ENCODE measurements around the gene COL23A1.

Gene COL23A1

GRCh38 chr5:178590141-178590923, at the start of gene COL23A1:
Gene COL23A1, minus strand, starts transcription at chr5:178590393.
- H3K4me3 ChIP-seq (ENCODE audit: low read length) = peak within 1 kb of the TSS; percentile 69
- H3K4me1 ChIP-seq (ENCODE audit: control insufficient read depth, low read depth, low read length) = peaks cover 15% of the 10 kb centered on the region
- H3K36me3 ChIP-seq (ENCODE audit: control insufficient read depth, low read depth, low read length) = no peaks in the 10 kb centered on the region
- peaks cover 6% of the 10 kb centered on the region for H3K9me3 ChIP-seq (ENCODE audit: control insufficient read depth, low read depth, low read length)
- peaks cover 37% of the 10 kb centered on the region for H3K27me3 ChIP-seq (ENCODE audit: control insufficient read depth, insufficient read depth, low read length)
- peak within 1 kb of the TSS; percentile 38 for H3K9ac ChIP-seq (ENCODE audit: low read length)
- no peak within 1 kb of the TSS for H3K27ac ChIP-seq (ENCODE audit: low read length)

GRCh38 chr5:178637356-178638074, 47.3 kb upstream of the COL23A1 start:
- Histone ChIP-seq H3K4me3 (ENCODE audit: low read length) (no peak overlapping the region), H3K9me3 (ENCODE audit: control insufficient read depth, low read depth, low read length) (no peaks in the 10 kb centered on the region), H3K27me3 (ENCODE audit: control insufficient read depth, insufficient read depth, low read length) (no peaks in the 10 kb centered on the region), H3K9ac (ENCODE audit: low read length) (no peak overlapping the region), H3K36me3 (ENCODE audit: control insufficient read depth, low read depth, low read length) (no peaks in the 10 kb centered on the region), H3K4me1 (ENCODE audit: control insufficient read depth, low read depth, low read length) (no peaks in the 10 kb centered on the region), H3K27ac (ENCODE audit: low read length) (no peak overlapping the region)

GRCh38 chr5:178632285-178632684, 42.1 kb upstream of the COL23A1 start:
- H3K36me3 ChIP-seq (ENCODE audit: control insufficient read depth, low read depth, low read length) = no peaks in the 10 kb centered on the region
- H3K4me1 ChIP-seq (ENCODE audit: control insufficient read depth, low read depth, low read length) = peaks cover 9% of the 10 kb centered on the region
- no peak overlapping the region for H3K27ac ChIP-seq (ENCODE audit: low read length)
- H3K9ac ChIP-seq (ENCODE audit: low read length) = no peak overlapping the region
- H3K9me3 ChIP-seq (ENCODE audit: control insufficient read depth, low read depth, low read length) = no peaks in the 10 kb centered on the region
- H3K27me3 ChIP-seq (ENCODE audit: control insufficient read depth, insufficient read depth, low read length) = peaks cover 15% of the 10 kb centered on the region
- no peak overlapping the region for H3K4me3 ChIP-seq (ENCODE audit: low read length)

- Histone ChIP-seq H3K36me3 (ENCODE audit: control insufficient read depth, low read depth, low read length) (no peaks in the 10 kb centered on the region), H3K9ac (ENCODE audit: low read length) (no peak overlapping the region), H3K4me3 (ENCODE audit: low read length) (no peak overlapping the region), H3K4me1 (ENCODE audit: control insufficient read depth, low read depth, low read length) (peaks cover 9% of the 10 kb centered on the region), H3K27ac (ENCODE audit: low read length) (no peak overlapping the region), H3K9me3 (ENCODE audit: control insufficient read depth, low read depth, low read length) (no peaks in the 10 kb centered on the region), H3K27me3 (ENCODE audit: control insufficient read depth, insufficient read depth, low read length) (peaks cover 15% of the 10 kb centered on the region)
Observed at GRCh38 chr5:178630951-178631350, 40.8 kb upstream of the COL23A1 start.

- Histone ChIP-seq H3K4me3 (ENCODE audit: low read length) (no peak overlapping the region), H3K9ac (ENCODE audit: low read length) (no peak overlapping the region), H3K27ac (ENCODE audit: low read length) (no peak overlapping the region), H3K9me3 (ENCODE audit: control insufficient read depth, low read depth, low read length) (no peaks in the 10 kb centered on the region), H3K4me1 (ENCODE audit: control insufficient read depth, low read depth, low read length) (peaks cover 9% of the 10 kb centered on the region), H3K36me3 (ENCODE audit: control insufficient read depth, low read depth, low read length) (no peaks in the 10 kb centered on the region), H3K27me3 (ENCODE audit: control insufficient read depth, insufficient read depth, low read length) (peaks cover 15% of the 10 kb centered on the region)
Observed at GRCh38 chr5:178630475-178630930, 40.3 kb upstream of the COL23A1 start.

- Histone ChIP-seq H3K27ac (ENCODE audit: low read length) (no peak overlapping the region), H3K4me1 (ENCODE audit: control insufficient read depth, low read depth, low read length) (peaks cover 23% of the 10 kb centered on the region), H3K27me3 (ENCODE audit: control insufficient read depth, insufficient read depth, low read length) (peaks cover 15% of the 10 kb centered on the region), H3K36me3 (ENCODE audit: control insufficient read depth, low read depth, low read length) (peaks cover 10% of the 10 kb centered on the region), H3K9me3 (ENCODE audit: control insufficient read depth, low read depth, low read length) (no peaks in the 10 kb centered on the region), H3K4me3 (ENCODE audit: low read length) (peak overlapping the region; percentile 63), H3K9ac (ENCODE audit: low read length) (peak overlapping the region; percentile 14)
Observed at GRCh38 chr5:178627259-178627598, 37.0 kb upstream of the COL23A1 start.

- H3K27me3 ChIP-seq (ENCODE audit: control insufficient read depth, insufficient read depth, low read length) = peaks cover 15% of the 10 kb centered on the region
- H3K4me1 ChIP-seq (ENCODE audit: control insufficient read depth, low read depth, low read length) = peaks cover 23% of the 10 kb centered on the region
- peak within 1 kb of the TSS; percentile 91 for H3K4me3 ChIP-seq (ENCODE audit: low read length)
- peak within 1 kb of the TSS; percentile 96 for H3K9ac ChIP-seq (ENCODE audit: low read length)
- no peaks in the 10 kb centered on the region for H3K9me3 ChIP-seq (ENCODE audit: control insufficient read depth, low read depth, low read length)
- peak within 1 kb of the TSS; percentile 63 for H3K27ac ChIP-seq (ENCODE audit: low read length)
- peaks cover 13% of the 10 kb centered on the region for H3K36me3 ChIP-seq (ENCODE audit: control insufficient read depth, low read depth, low read length)
Observed at GRCh38 chr5:178626484-178627258, 36.5 kb upstream of the COL23A1 start, which contains the start of gene CLK4. Gene CLK4, minus strand, starts transcription at chr5:178627050. Its CDS starts 3,634 bp downstream, at chr5:178623416.

GRCh38 chr5:178625679-178626483, 35.7 kb upstream of the COL23A1 start:
- Histone ChIP-seq H3K27me3 (ENCODE audit: control insufficient read depth, insufficient read depth, low read length) (peaks cover 15% of the 10 kb centered on the region), H3K4me3 (ENCODE audit: low read length) (peak overlapping the region; percentile 91), H3K27ac (ENCODE audit: low read length) (peak overlapping the region; percentile 61), H3K36me3 (ENCODE audit: control insufficient read depth, low read depth, low read length) (peaks cover 20% of the 10 kb centered on the region), H3K9ac (ENCODE audit: low read length) (peak overlapping the region; percentile 96), H3K9me3 (ENCODE audit: control insufficient read depth, low read depth, low read length) (no peaks in the 10 kb centered on the region), H3K4me1 (ENCODE audit: control insufficient read depth, low read depth, low read length) (peaks cover 23% of the 10 kb centered on the region)

- peaks cover 31% of the 10 kb centered on the region for H3K4me1 ChIP-seq (ENCODE audit: control insufficient read depth, low read depth, low read length)
- H3K9me3 ChIP-seq (ENCODE audit: control insufficient read depth, low read depth, low read length) = no peaks in the 10 kb centered on the region
- no peak overlapping the region for H3K27ac ChIP-seq (ENCODE audit: low read length)
- H3K36me3 ChIP-seq (ENCODE audit: control insufficient read depth, low read depth, low read length) = peaks cover 30% of the 10 kb centered on the region
- H3K4me3 ChIP-seq (ENCODE audit: low read length) = peak overlapping the region; percentile 91
- peak overlapping the region; percentile 96 for H3K9ac ChIP-seq (ENCODE audit: low read length)
- H3K27me3 ChIP-seq (ENCODE audit: control insufficient read depth, insufficient read depth, low read length) = peaks cover 15% of the 10 kb centered on the region
Observed at GRCh38 chr5:178624631-178625546, 34.7 kb upstream of the COL23A1 start.

GRCh38 chr5:178622679-178623247, 32.6 kb upstream of the COL23A1 start:
- Histone ChIP-seq H3K4me3 (ENCODE audit: low read length) (no peak overlapping the region), H3K4me1 (ENCODE audit: control insufficient read depth, low read depth, low read length) (peaks cover 37% of the 10 kb centered on the region), H3K9ac (ENCODE audit: low read length) (no peak overlapping the region), H3K27me3 (ENCODE audit: control insufficient read depth, insufficient read depth, low read length) (peaks cover 5% of the 10 kb centered on the region), H3K9me3 (ENCODE audit: control insufficient read depth, low read depth, low read length) (no peaks in the 10 kb centered on the region), H3K36me3 (ENCODE audit: control insufficient read depth, low read depth, low read length) (peaks cover 47% of the 10 kb centered on the region), H3K27ac (ENCODE audit: low read length) (no peak overlapping the region)
